HepG2 (cell line): Measurements from ENCODE around the gene ENTREP3. TPM values are rescaled to one million over a fixed set of nuclear protein-coding genes. Genes with fewer than 3 reads are reported as not detected.

Experiments used
- ATAC-seq: fragments of 200-7000 bp; cut with Tn5 transposase; 3 replicates; pipeline ENCODE4 v1.9.1; 2020; ENCODE audit warnings: mild to moderate bottlenecking, moderate library complexity
- BruUV-seq: library from RNA; stranded (reverse); fragments of 400-500 nt; replicated peaks from 2 replicates; lab custom pipeline; 2021; lab: Mats Ljungman, UMichigan
- CTCF ChIA-PET: fragments of 300-600 bp; formaldehyde crosslinking; extraction: SDS; loops from one replicate; lab custom pipeline; 2021; ENCODE audit warnings: low total read pairs, inconsistent platforms, low intra/inter-chr PET ratio; lab: Yijun Ruan, JAX
- POLR2A ChIA-PET: fragments of 350-600 bp; sonication (Branson Sonifier 250); formaldehyde crosslinking; loops from one replicate; lab custom pipeline; 2020; ENCODE audit warnings: antibody characterized with exemption, inconsistent platforms; lab: Yijun Ruan, JAX
- DNase-seq: peaks from one replicate; pipeline ENCODE4 v3.0.0-alpha.2; 2015; ENCODE audit warnings: low spot score
- FAIRE-seq: peaks from 3 replicates; lab custom pipeline; 2011; peaks lifted over from hg19 to GRCh38; lab: Jason Lieb, UNC
- H2AFZ ChIP-seq: one replicate; pipeline ENCODE4 v1.6.1; 2011; ENCODE audit warnings: low read length, inconsistent platforms
- H3K27ac ChIP-seq: fragments of 300-600 bp; 3 replicates; pipeline ENCODE4 v1.8.0; 2011; ENCODE audit warnings: mixed run types, mild to moderate bottlenecking, mixed read lengths, low read length, inconsistent platforms; ENCODE audit not compliant: insufficient read depth; ENCODE audit errors: extremely low read length
- H3K27me3 ChIP-seq, 2 experiments: fragments of 200-600 bp in 1 of 2; 2 replicates in 1 of 2; 3 replicates in 1 of 2; pipeline versions ENCODE4 v1.6.0 to v1.8.0; 2011; ENCODE audit warnings: low read length in 2 of 2, mild to moderate bottlenecking in 2 of 2, moderate library complexity in 2 of 2, inconsistent platforms in 1 of 2; ENCODE audit not compliant: insufficient read depth in 2 of 2, control insufficient read depth in 1 of 2
- H3K36me3 ChIP-seq, 2 experiments: fragments of 200-600 bp in 1 of 2; replicated peaks in 1 of 2; 2 replicates in 1 of 2; 3 replicates in 1 of 2; pipeline versions ENCODE4 v1.5.1 to v1.8.0; 2011; ENCODE audit warnings: low read length in 2 of 2, inconsistent platforms in 1 of 2; ENCODE audit not compliant: insufficient read depth in 2 of 2, control insufficient read depth in 1 of 2
- H3K4me1 ChIP-seq: 2 replicates; pipeline ENCODE4 v1.5.1; 2012; ENCODE audit warnings: low read length, inconsistent platforms; ENCODE audit not compliant: insufficient read depth
- H3K4me2 ChIP-seq: 2 replicates; pipeline ENCODE4 v1.6.0; 2011; ENCODE audit warnings: low read depth, low read length, inconsistent platforms
- H3K4me3 ChIP-seq, 3 experiments: fragments of 200-600 bp in 1 of 3; sonication (generic), shearing (Covaris generic) in 1 of 3; replicated peaks in 1 of 3; 2 replicates each; pipeline ENCODE4 v1.5.1; 2011 to 2016; ENCODE audit warnings: low read length in 3 of 3, inconsistent platforms in 2 of 3, low read depth in 2 of 3, mild to moderate bottlenecking in 2 of 3, control low read depth in 1 of 3, mixed read lengths in 1 of 3; ENCODE audit not compliant: insufficient read depth in 1 of 3
- H3K79me2 ChIP-seq: one replicate; pipeline ENCODE4 v1.6.1; 2011; ENCODE audit warnings: low read length, inconsistent platforms; ENCODE audit not compliant: insufficient read depth
- H3K9ac ChIP-seq: 2 replicates; pipeline ENCODE4 v1.6.0; 2011; ENCODE audit warnings: mild to moderate bottlenecking, low read depth, low read length, inconsistent platforms; ENCODE audit not compliant: insufficient read depth
- H3K9me3 ChIP-seq: 2 replicates; pipeline ENCODE4 v1.5.1; 2012; ENCODE audit warnings: mild to moderate bottlenecking, low read length
- H4K20me1 ChIP-seq: 2 replicates; pipeline ENCODE4 v1.6.0; 2011; ENCODE audit warnings: inconsistent platforms, mild to moderate bottlenecking, low read length, moderate library complexity; ENCODE audit not compliant: insufficient read depth
- CBX2 ChIP-seq, 2 experiments: fragments of 200-600 bp in 1 of 2; sonication (generic); formaldehyde crosslinking in 1 of 2; IDR thresholded peaks; 2 replicates each; pipeline versions ENCODE4 v1.7.0 to v1.8.1; 2018 to 2022; ENCODE audit warnings: low read depth in 2 of 2, low read length in 1 of 2, mild to moderate bottlenecking in 1 of 2, missing genetic modification reagents in 1 of 2
- CC2D1A ChIP-seq: sonication (generic); formaldehyde crosslinking; IDR thresholded peaks from 2 replicates; pipeline ENCODE4 v1.8.1; 2023; ENCODE audit warnings: mild to moderate bottlenecking, missing genetic modification reagents
- FUBP1 ChIP-seq: sonication (generic); formaldehyde crosslinking; IDR thresholded peaks from 2 replicates; pipeline ENCODE4 v1.5.1; 2020; ENCODE audit warnings: missing genetic modification reagents, mild to moderate bottlenecking, borderline replicate concordance
- KIAA2018 ChIP-seq: sonication (generic); formaldehyde crosslinking; IDR thresholded peaks from 2 replicates; pipeline ENCODE4 v1.5.0; 2020; ENCODE audit warnings: mild to moderate bottlenecking, missing genetic modification reagents, borderline replicate concordance
- POLR2AphosphoS2 ChIP-seq: IDR thresholded peaks from 2 replicates; pipeline ENCODE4 v1.6.1; 2011; ENCODE audit warnings: low read depth, low read length, improper control_type of control experiment
- TAF1 ChIP-seq: sonication (generic); formaldehyde crosslinking; IDR thresholded peaks from 2 replicates; pipeline ENCODE4 v1.4.0; 2020; ENCODE audit warnings: missing genetic modification reagents
- TFE3 ChIP-seq: IDR thresholded peaks from 2 replicates; pipeline ENCODE4 v1.6.1; 2016
- TGIF2 ChIP-seq: IDR thresholded peaks from 2 replicates; pipeline ENCODE4 v1.6.1; 2016; ENCODE audit warnings: control low read depth, missing compliant biosample characterization
- ZBTB7B ChIP-seq: sonication (generic); formaldehyde crosslinking; IDR thresholded peaks from 2 replicates; pipeline ENCODE4 v1.4.0; 2020; ENCODE audit warnings: missing genetic modification reagents
- ZNF460 ChIP-seq: sonication (generic); formaldehyde crosslinking; IDR thresholded peaks from 2 replicates; pipeline ENCODE4 v1.5.1; 2020; ENCODE audit warnings: missing genetic modification reagents, mild to moderate bottlenecking, borderline replicate concordance
- ZNF83 ChIP-seq: sonication (generic); formaldehyde crosslinking; IDR thresholded peaks from 2 replicates; pipeline ENCODE4 v1.4.0; 2020; ENCODE audit warnings: missing genetic modification reagents, mild to moderate bottlenecking, borderline replicate concordance
- WGBS: methylation state at CpG from one replicate; pipeline ENCODE4 v1.1.6; 2017; ENCODE audit warnings: low lambda C conversion rate; 5-methylcytosine and 5-hydroxymethylcytosine counted together
- in situ Hi-C: cut with HindIII; loops from 2 replicates; pipeline ENCODE4 v1.10.0; 2017; ENCODE audit warnings: low pct_unique_long_range_greater_than_20kb; ENCODE audit not compliant: extremely low pct_ligation_motif_present
- intact Hi-C: fragments of 100-400 bp; cut with micrococcal nuclease; formaldehyde crosslinking; loops from one replicate; pipeline ENCODE4 v1.10.0; 2022; ENCODE audit not compliant: unreplicated experiment
- polyA plus RNA-seq, 8 experiments: library from polyadenylated mRNA; depleted of rRNA in 3 of 8; stranded (reverse) in 7 of 8; unstranded in 1 of 8; fragments of >200 nt; fragmentation: Illumina TruSeq in 4 of 8; extraction: Trizol in 4 of 8; gene quantifications; 2 replicates each; pipeline versions ENCODE4 v1.2.1 to v1.2.3, GENCODE V29; 2011 to 2016; ENCODE audit warnings: low read depth in 4 of 8, missing spikeins in 1 of 8, mixed read lengths in 1 of 8; ENCODE audit not compliant: insufficient read depth in 1 of 8
- total RNA-seq, 5 experiments: library from RNA; depleted of rRNA; stranded (reverse); fragments of >200 nt; fragmentation: Illumina TruSeq; extraction: Trizol; gene quantifications; 2 replicates each; pipeline ENCODE4 v1.2.3, GENCODE V29; 2016; ENCODE audit warnings: low read depth in 1 of 5
- TF ChIP-seq, protein P1 (sequence below): sonication (generic); formaldehyde crosslinking; IDR thresholded peaks from 2 replicates; pipeline ENCODE4 v1.8.1; 2023; ENCODE audit warnings: mild to moderate bottlenecking, missing genetic modification reagents

The ENTREP3 gene
- total and polyA plus RNA-seq, 2 of the 13 experiments (the other 11 are each of a cell fraction or from before 2014, with no cell fraction given): 4.1 to 9.9 TPM

DNA sequence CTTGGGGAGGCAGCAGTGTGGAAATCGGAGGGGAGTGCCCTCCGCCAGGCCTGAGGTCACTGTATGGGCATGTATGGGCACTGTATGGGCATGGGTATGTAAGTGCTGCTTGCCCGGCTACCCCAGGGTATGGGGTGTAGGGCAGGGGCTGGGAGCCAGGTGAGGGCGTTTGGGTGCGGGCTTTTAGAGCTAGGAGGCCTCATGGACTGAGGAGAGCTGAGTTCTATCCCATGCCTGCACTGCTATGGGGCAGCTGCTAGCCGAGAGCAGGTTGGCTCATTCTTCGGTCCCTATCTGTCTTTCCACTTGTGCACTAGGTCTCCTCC lies 40.6 kb upstream of the ENTREP3 start:
- Histone ChIP-seq H3K36me3 (peaks cover 0 to 12% of the 10 kb centered on the region in 2 experiments; a peak in 3 of 5 replicates), H3K27me3 (no peaks in the 10 kb centered on the region), H3K79me2 (peaks cover 3% of the 10 kb centered on the region), H3K4me3 (no peak overlapping the region), H3K9me3 (no peaks in the 10 kb centered on the region), H3K4me1 (peaks cover 35% of the 10 kb centered on the region), H3K27ac (no peak overlapping the region), H4K20me1 (no peaks in the 10 kb centered on the region), H3K4me2 (no peak overlapping the region), H2AFZ (no peak overlapping the region), H3K9ac (no peak overlapping the region)
- in situ Hi-C loops (no loop called here), intact Hi-C loops (no loop called here)
- ATAC-seq (no peak), DNase-seq (no peak), FAIRE-seq (no peak)
- ChIA-PET CTCF (no interaction called here), POLR2A (no interaction called here)
- WGBS: 98% methylated on average over 7 of the region's 7 CpGs
- BruUV-seq: no TSS peak
- no peak for TF ChIP-seq CC2D1A (CRISPR knock-in tag)
- no peak for TF ChIP-seq ZBTB7B
- TF ChIP-seq ZNF83 (CRISPR knock-in tag): no peak
- no peak for TF ChIP-seq KIAA2018 (CRISPR knock-in tag)
- no peak for TF ChIP-seq TGIF2 (CRISPR knock-in tag)
- TF ChIP-seq POLR2AphosphoS2: no peak
- no peak for TF ChIP-seq ZNF460 (CRISPR knock-in tag)
- TF ChIP-seq TAF1 (CRISPR knock-in tag): no peak
- no peak for TF ChIP-seq TFE3 (CRISPR knock-in tag)
- no peak for TF ChIP-seq CBX2 (IDR thresholded peaks at IDR 0.05; ENCODE audit: low read depth, low read length)
- no peak for TF ChIP-seq CBX2 (CRISPR knock-in tag; IDR thresholded peaks at IDR 0.05; ENCODE audit: low read depth)
- no peak for TF ChIP-seq FUBP1
- TF ChIP-seq, protein P1, sequence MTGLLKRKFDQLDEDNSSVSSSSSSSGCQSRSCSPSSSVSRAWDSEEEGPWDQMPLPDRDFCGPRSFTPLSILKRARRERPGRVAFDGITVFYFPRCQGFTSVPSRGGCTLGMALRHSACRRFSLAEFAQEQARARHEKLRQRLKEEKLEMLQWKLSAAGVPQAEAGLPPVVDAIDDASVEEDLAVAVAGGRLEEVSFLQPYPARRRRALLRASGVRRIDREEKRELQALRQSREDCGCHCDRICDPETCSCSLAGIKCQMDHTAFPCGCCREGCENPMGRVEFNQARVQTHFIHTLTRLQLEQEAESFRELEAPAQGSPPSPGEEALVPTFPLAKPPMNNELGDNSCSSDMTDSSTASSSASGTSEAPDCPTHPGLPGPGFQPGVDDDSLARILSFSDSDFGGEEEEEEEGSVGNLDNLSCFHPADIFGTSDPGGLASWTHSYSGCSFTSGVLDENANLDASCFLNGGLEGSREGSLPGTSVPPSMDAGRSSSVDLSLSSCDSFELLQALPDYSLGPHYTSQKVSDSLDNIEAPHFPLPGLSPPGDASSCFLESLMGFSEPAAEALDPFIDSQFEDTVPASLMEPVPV: no peak
